ENCODE data around the gene CAPN9. TPM values are rescaled to one million over a fixed set of nuclear protein-coding genes. Genes with fewer than 3 reads are reported as not detected.

Gene CAPN9
- total RNA-seq, 1 donor from 2014 or later = not detected

DNA sequence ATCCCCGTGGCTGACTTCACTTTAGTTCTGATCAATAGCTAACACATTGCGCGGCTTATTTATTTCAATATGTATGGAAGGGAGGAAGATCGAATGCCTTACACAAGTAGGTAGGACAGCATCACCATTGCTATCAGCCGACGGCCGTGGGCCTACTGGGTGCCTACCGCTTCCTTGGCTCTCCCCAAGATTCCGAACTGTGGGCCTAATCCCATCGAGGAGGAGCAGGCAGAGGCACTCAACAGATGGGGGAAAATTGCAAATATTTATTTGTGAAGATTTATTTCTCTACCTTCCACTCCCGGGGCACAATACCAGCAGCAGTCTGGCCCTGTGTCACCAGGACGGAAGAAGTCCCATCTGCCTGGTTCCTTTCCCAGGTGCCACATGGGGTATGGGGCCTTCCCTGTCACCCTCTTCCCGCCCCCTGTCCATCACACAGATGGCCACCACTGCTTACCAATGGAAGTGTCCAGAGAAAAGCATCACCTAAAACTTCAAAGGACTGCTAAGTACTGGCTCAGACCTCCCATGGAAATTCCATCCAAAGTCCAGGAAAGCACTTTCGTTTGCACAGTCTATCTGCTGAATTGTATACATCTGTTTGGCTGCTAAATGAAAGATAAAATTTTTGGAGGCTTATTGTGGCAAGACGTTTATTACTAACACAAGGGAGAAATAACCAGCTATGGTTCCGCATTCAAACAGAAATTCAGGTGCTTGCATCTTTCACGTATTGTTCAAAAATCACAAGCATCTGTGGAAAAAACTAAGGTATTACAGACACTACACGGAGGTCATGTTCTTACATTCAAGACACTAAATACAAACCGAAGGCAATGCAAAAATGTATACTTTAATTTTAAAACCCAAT, 45.1 kb upstream of the CAPN9 start:
- Histone ChIP-seq H3K4me3 (ENCODE audit: low read depth, low read length) (no peak overlapping the region), H3K36me3 (ENCODE audit: control insufficient read depth, insufficient read depth, low read length) (no peaks in the 10 kb centered on the region), H3K27me3 (ENCODE audit: control insufficient read depth, insufficient read depth, low read length) (no peaks in the 10 kb centered on the region)
- DNase-seq (ENCODE audit: low read depth) (no peak), FAIRE-seq (no peak)
- TF ChIP-seq, protein P1, sequence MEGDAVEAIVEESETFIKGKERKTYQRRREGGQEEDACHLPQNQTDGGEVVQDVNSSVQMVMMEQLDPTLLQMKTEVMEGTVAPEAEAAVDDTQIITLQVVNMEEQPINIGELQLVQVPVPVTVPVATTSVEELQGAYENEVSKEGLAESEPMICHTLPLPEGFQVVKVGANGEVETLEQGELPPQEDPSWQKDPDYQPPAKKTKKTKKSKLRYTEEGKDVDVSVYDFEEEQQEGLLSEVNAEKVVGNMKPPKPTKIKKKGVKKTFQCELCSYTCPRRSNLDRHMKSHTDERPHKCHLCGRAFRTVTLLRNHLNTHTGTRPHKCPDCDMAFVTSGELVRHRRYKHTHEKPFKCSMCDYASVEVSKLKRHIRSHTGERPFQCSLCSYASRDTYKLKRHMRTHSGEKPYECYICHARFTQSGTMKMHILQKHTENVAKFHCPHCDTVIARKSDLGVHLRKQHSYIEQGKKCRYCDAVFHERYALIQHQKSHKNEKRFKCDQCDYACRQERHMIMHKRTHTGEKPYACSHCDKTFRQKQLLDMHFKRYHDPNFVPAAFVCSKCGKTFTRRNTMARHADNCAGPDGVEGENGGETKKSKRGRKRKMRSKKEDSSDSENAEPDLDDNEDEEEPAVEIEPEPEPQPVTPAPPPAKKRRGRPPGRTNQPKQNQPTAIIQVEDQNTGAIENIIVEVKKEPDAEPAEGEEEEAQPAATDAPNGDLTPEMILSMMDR (IDR thresholded peaks at IDR 0.05; ENCODE audit: insufficient read depth, low read length, severe bottlenecking) = no peak

DNA sequence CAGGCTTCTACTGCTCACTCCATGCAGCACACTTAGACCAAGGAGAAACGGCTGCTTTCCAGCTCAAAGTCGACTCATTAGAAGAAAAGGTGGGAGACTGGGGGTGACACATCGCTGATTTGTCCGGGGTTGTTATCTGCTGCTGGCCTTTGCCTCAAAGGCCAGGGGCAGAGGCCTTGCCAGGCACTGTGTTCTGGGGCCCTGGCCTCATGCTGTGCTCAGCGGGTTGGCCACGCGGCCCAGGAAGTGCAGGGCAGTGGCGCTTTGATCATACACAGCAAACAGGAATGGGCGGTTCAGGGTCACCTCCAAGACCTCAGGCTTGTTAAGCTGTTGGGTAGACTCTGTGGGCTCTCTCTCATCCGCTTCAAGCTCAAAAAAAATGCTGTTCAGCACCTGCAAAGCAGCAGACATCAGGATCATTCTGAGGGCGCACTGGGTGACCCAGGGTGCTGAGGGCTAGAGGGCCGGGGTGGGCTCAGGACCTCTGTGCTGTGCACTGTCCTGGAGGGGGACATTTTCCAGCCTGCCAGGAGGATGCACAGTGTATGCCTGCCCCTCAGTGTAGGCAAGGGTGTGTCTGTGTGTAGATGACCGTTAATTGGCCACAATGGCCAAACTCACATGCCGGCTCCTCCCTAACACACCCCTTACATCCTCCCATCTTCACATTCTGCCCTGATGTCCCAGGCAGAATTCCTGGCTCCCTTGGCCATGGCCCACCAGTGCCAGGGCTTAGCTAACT, 44.1 kb upstream of the CAPN9 start:
- no peaks in the 10 kb centered on the region for H3K36me3 ChIP-seq (ENCODE audit: control insufficient read depth, insufficient read depth, low read length)
- no peak overlapping the region for H3K4me3 ChIP-seq (ENCODE audit: low read depth, low read length)
- no peak for DNase-seq (ENCODE audit: low read depth)
- no peaks in the 10 kb centered on the region for H3K27me3 ChIP-seq (ENCODE audit: control insufficient read depth, insufficient read depth, low read length)
- FAIRE-seq = no peak
- TF ChIP-seq, protein P1 (IDR thresholded peaks at IDR 0.05; ENCODE audit: insufficient read depth, low read length, severe bottlenecking) = no peak

DNA sequence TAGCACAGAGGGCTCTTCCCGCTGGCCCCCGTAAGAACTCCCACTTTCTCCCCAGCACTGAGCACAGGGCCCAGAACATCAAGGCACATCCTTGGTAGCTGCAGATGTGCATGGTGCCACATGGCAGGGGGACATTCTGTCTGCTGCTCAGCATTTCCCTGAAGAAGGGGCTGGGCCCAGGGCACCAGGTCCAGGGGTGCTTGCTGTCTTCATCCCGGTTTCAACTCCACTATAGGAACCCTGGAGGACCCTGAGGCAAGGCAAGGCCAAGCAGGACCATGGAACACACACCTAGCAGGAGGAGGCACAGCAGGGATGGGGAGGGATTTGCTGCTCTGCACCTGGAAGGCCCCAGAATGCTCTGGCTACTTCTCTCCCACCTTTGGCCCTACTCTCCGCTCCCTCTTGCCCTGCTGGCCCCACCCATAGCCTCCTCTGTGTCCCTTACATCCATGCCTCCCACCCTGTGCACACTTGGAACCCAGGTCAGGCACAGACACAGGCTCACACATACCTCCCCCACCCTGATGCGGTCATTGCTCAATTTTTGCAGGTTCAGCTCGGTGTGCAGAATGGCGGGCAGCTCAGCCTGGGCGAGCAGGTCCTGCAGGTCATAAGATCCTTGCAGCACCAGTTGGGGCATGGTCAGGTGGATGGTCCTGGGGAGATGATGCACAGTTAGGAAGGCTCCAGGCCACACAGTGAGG, 43.4 kb upstream of the CAPN9 start:
- no peaks in the 10 kb centered on the region for H3K36me3 ChIP-seq (ENCODE audit: control insufficient read depth, insufficient read depth, low read length)
- FAIRE-seq (no peak), DNase-seq (ENCODE audit: low read depth) (no peak)
- no peaks in the 10 kb centered on the region for H3K27me3 ChIP-seq (ENCODE audit: control insufficient read depth, insufficient read depth, low read length)
- TF ChIP-seq, protein P1 (IDR thresholded peaks at IDR 0.05; ENCODE audit: insufficient read depth, low read length, severe bottlenecking) = no peak
- H3K4me3 ChIP-seq (ENCODE audit: low read depth, low read length) = no peak overlapping the region

DNA sequence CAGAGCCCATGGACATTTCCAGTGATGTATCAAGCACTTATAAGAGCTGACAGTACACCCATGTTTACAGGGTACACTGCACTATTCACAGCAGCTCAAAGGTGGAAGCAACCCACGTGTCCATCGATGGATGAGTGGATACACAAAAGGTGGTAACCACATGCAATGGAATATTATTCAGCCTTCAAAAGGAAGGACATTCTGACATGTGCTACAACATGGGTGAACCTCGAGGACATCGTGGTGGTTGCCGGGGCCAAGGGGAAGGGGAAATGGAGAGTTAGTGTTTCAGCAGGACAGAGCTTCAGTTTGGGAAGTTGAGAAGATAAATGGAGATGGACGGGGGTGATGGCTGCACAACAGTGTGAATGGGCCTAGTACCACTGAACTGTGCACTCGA, 42.4 kb upstream of the CAPN9 start:
- no peak for FAIRE-seq
- TF ChIP-seq, protein P1 (IDR thresholded peaks at IDR 0.05; ENCODE audit: insufficient read depth, low read length, severe bottlenecking) = no peak
- H3K36me3 ChIP-seq (ENCODE audit: control insufficient read depth, insufficient read depth, low read length) = no peaks in the 10 kb centered on the region
- H3K27me3 ChIP-seq (ENCODE audit: control insufficient read depth, insufficient read depth, low read length) = no peaks in the 10 kb centered on the region
- DNase-seq (ENCODE audit: low read depth) = no peak
- no peak overlapping the region for H3K4me3 ChIP-seq (ENCODE audit: low read depth, low read length)

DNA sequence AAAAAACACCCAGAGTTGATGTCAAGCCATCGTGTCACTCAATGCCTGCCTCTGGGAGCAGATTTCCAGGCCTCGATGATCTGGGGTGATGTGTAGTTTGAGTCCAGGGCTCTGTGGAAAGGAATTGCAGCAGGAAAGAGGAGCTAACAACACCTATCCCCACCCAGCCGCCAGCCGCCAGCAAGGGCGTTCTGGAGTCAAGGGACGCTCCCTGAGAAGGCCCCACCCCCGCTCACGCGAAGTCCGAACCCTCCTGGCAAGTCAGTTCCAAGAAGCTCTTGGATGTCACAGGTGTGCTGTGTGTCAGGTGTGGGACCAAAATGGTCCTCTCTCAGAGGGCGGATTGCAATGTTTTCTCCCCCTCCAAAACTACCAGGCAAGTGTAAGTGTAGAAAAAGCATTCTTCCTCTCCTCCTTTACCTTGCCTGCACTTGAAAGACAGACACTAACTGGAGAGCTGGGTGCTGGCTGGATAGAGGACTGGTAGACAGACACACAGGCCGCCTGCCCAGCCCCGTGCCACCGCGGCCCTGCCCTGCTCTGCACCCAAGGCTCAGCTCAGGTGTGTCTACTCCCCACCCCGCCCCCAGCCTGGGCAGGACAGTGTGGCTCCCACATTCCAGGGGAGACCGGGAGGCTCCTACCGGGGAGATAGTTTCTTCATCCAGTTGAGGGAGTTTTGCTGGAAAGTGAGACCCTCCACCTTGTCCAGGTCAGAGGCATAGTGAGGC, 41.7 kb upstream of the CAPN9 start:
- Histone ChIP-seq H3K4me3 (ENCODE audit: low read depth, low read length) (no peak overlapping the region), H3K27me3 (ENCODE audit: control insufficient read depth, insufficient read depth, low read length) (no peaks in the 10 kb centered on the region), H3K36me3 (ENCODE audit: control insufficient read depth, insufficient read depth, low read length) (no peaks in the 10 kb centered on the region)
- no peak for DNase-seq (ENCODE audit: low read depth)
- TF ChIP-seq, protein P1 (IDR thresholded peaks at IDR 0.05; ENCODE audit: insufficient read depth, low read length, severe bottlenecking) = no peak
- FAIRE-seq = no peak

Measured in bronchial epithelial cell (primary cell).